SH-SY5Y (cell line): ENCODE data around the gene FAM120A.

Source experiments
- GATA2 ChIP-seq: IDR thresholded peaks from 2 replicates; pipeline ENCODE4 v1.6.1; 2011; ENCODE audit warnings: mild to moderate bottlenecking, low read depth, low read length
- GATA3 ChIP-seq: IDR thresholded peaks from 2 replicates; pipeline ENCODE4 v1.6.1; 2011; ENCODE audit warnings: low read depth, mild to moderate bottlenecking, low read length, moderate library complexity

- TF ChIP-seq GATA2 (no peak), GATA3 (no peak)
Observed at GRCh38 chr9:93569621-93570174, 118.2 kb downstream of the FAM120A start.
